GM15510 (cell line): ENCODE results near the gene HYLS1.

Experiments used
- POLR2A ChIP-seq: IDR thresholded peaks from 3 replicates; pipeline ENCODE4 v1.6.1; 2011; ENCODE audit warnings: borderline replicate concordance; ENCODE audit not compliant: insufficient read length; ENCODE audit errors: extremely low read depth

The HYLS1 gene

GRCh38 chr11:125924384-125925007 lies 37.0 kb downstream of the HYLS1 start:
- TF ChIP-seq POLR2A = no peak

GRCh38 chr11:125925247-125925740 lies 37.8 kb downstream of the HYLS1 start:
- no peak for TF ChIP-seq POLR2A

- no peak for TF ChIP-seq POLR2A
Observed at GRCh38 chr11:125925804-125926203, 38.3 kb downstream of the HYLS1 start.

- no peak for TF ChIP-seq POLR2A
Observed at GRCh38 chr11:125926682-125927081, 39.2 kb downstream of the HYLS1 start.

GRCh38 chr11:125929445-125930075 lies 42.1 kb downstream of the HYLS1 start:
- no peak for TF ChIP-seq POLR2A

GRCh38 chr11:125930076-125930450 lies 42.6 kb downstream of the HYLS1 start:
- TF ChIP-seq POLR2A = no peak

- TF ChIP-seq POLR2A = no peak
Observed at GRCh38 chr11:125931116-125931515, 43.6 kb downstream of the HYLS1 start.

GRCh38 chr11:125931668-125932067 lies 44.2 kb downstream of the HYLS1 start:
- TF ChIP-seq POLR2A = no peak

GRCh38 chr11:125932301-125932700 lies 44.8 kb downstream of the HYLS1 start:
- no peak for TF ChIP-seq POLR2A

- TF ChIP-seq POLR2A = no peak
Observed at GRCh38 chr11:125933030-125933813, 45.8 kb downstream of the HYLS1 start.

- no peak for TF ChIP-seq POLR2A
Observed at GRCh38 chr11:125934473-125934872, 47.0 kb downstream of the HYLS1 start.

GRCh38 chr11:125935056-125935455 lies 47.6 kb downstream of the HYLS1 start:
- TF ChIP-seq POLR2A = no peak

GRCh38 chr11:125935618-125936199 lies 48.2 kb downstream of the HYLS1 start:
- TF ChIP-seq POLR2A = no peak

GRCh38 chr11:125938418-125938817 lies 51.0 kb downstream of the HYLS1 start:
- TF ChIP-seq POLR2A = no peak

- no peak for TF ChIP-seq POLR2A
Observed at GRCh38 chr11:125939081-125939521, 51.6 kb downstream of the HYLS1 start.
